Panc1 (cell line): ENCODE data around the gene KLK12. TPM values are rescaled to one million over a fixed set of nuclear protein-coding genes. Genes with fewer than 3 reads are reported as not detected.

Source experiments
- ATAC-seq: fragments of 200-7000 bp; cut with Tn5 transposase; 2 replicates; pipeline ENCODE4 v1.9.1; 2020; ENCODE audit warnings: mild to moderate bottlenecking, moderate library complexity
- BruUV-seq: library from RNA; stranded (reverse); fragments of 400-500 nt; replicated peaks from 2 replicates; lab custom pipeline; 2021; lab: Mats Ljungman, UMichigan
- CTCF ChIA-PET: fragments of 300-600 bp; sonication (Branson Sonifier 250); formaldehyde crosslinking; loops from one replicate; lab custom pipeline; 2022; ENCODE audit warnings: antibody characterized with exemption; lab: Charles Lee
- POLR2A ChIA-PET: fragments of 300-600 bp; sonication (Branson Sonifier 250); formaldehyde crosslinking; loops from one replicate; lab custom pipeline; 2022; ENCODE audit warnings: antibody characterized with exemption; lab: Charles Lee
- DNase-seq: peaks from one replicate; pipeline ENCODE4 v3.0.0-alpha.2; 2010; ENCODE audit warnings: low read depth, low spot score
- H3K27ac ChIP-seq: 2 replicates; pipeline ENCODE4 v1.5.1; 2011; ENCODE audit warnings: mild to moderate bottlenecking, low read length, inconsistent platforms
- H3K27me3 ChIP-seq: fragments of 200-500 bp; sonication (Bioruptor generic); 2 replicates; pipeline ENCODE4 v1.6.0; 2014; ENCODE audit warnings: low read length, inconsistent platforms; ENCODE audit not compliant: control insufficient read depth, insufficient read depth
- H3K36me3 ChIP-seq: fragments of 200-500 bp; sonication (Bioruptor generic); 2 replicates; pipeline ENCODE4 v1.5.1; 2014; ENCODE audit warnings: inconsistent platforms, mild to moderate bottlenecking, low read length, moderate library complexity; ENCODE audit not compliant: control insufficient read depth, insufficient read depth
- H3K4me1 ChIP-seq: 2 replicates; pipeline ENCODE4 v1.5.1; 2011; ENCODE audit warnings: inconsistent platforms, mild to moderate bottlenecking, low read length, moderate library complexity; ENCODE audit not compliant: control insufficient read depth, insufficient read depth
- H3K4me3 ChIP-seq, 2 experiments: 2 replicates each; pipeline ENCODE4 v1.5.1; 2011 to 2012; ENCODE audit warnings: low read depth in 2 of 2, low read length in 2 of 2, mild to moderate bottlenecking in 2 of 2, inconsistent platforms in 1 of 2, moderate library complexity in 1 of 2
- H3K9me3 ChIP-seq: fragments of 200-500 bp; sonication (Bioruptor generic); 2 replicates; pipeline ENCODE4 v1.5.1; 2014; ENCODE audit warnings: low read depth, mild to moderate bottlenecking, inconsistent platforms, low read length, moderate library complexity; ENCODE audit not compliant: control insufficient read depth, insufficient read depth
- CTCF ChIP-seq: fragments of 450-650 bp; IDR thresholded peaks from 2 replicates; pipeline ENCODE4 v1.5.1; 2017; ENCODE audit warnings: mild to moderate bottlenecking
- POLR2AphosphoS5 ChIP-seq: IDR thresholded peaks from 2 replicates; pipeline ENCODE4 v1.6.1; 2012; ENCODE audit warnings: mild to moderate bottlenecking, low read depth, low read length, moderate library complexity
- REST ChIP-seq, 2 experiments: IDR thresholded peaks; 2 replicates each; pipeline ENCODE4 v1.6.1; 2011 to 2012; ENCODE audit warnings: low read depth in 2 of 2, control low read depth in 1 of 2, low read length in 1 of 2, mild to moderate bottlenecking in 1 of 2, moderate library complexity in 1 of 2; ENCODE audit not compliant: insufficient read depth in 1 of 2
- SIN3A ChIP-seq: IDR thresholded peaks from 2 replicates; pipeline ENCODE4 v1.6.1; 2012; ENCODE audit warnings: low read depth, mild to moderate bottlenecking, low read length, moderate library complexity, borderline replicate concordance; ENCODE audit not compliant: insufficient read depth
- TCF7L2 ChIP-seq: IDR thresholded peaks from 2 replicates; pipeline ENCODE4 v1.6.1; 2011; ENCODE audit warnings: mild to moderate bottlenecking, low read depth, low read length, inconsistent platforms
- in situ Hi-C: cut with HindIII; loops from 2 replicates; pipeline ENCODE4 v1.10.0; 2016; ENCODE audit warnings: low sequenced_read_pairs, low pct_unique_long_range_greater_than_20kb
- intact Hi-C: fragments of 100-400 bp; cut with micrococcal nuclease; formaldehyde crosslinking; loops from one replicate; pipeline ENCODE4 v1.10.0; 2022; ENCODE audit not compliant: unreplicated experiment
- total RNA-seq: library from RNA; stranded (reverse); gene quantifications from one replicate; pipeline ENCODE4 v1.2.1, GENCODE V29; 2021; ENCODE audit not compliant: unreplicated experiment

The KLK12 gene
- total RNA-seq, 1 experiment from 2014 or later = not detected

GRCh38 chr19:51078104-51078503 is 43.3 kb upstream of the KLK12 start:
- BruUV-seq = no TSS peak
- Histone ChIP-seq H3K4me3 (no peak overlapping the region), H3K4me1 (no peaks in the 10 kb centered on the region), H3K9me3 (0 out of 2 replicates have a peak, but pooled peaks cover 4% of the 10 kb centered on the region), H3K27me3 (no peaks in the 10 kb centered on the region), H3K27ac (no peak overlapping the region), H3K36me3 (no peaks in the 10 kb centered on the region)
- no peak for DNase-seq
- 0 out of 2 replicates have a peak, but pooled peaks have one; percentile 51 for ATAC-seq
- CTCF ChIA-PET = interaction anchor here (0.6 kb wide), 1 partner anchor 10 kb away, joined by 4 read pairs; no protein-coding TSS in a partner anchor
- intact Hi-C loops (no loop called here), in situ Hi-C loops (no loop called here)
- TF ChIP-seq SIN3A = no peak
- TF ChIP-seq CTCF = no peak
- TF ChIP-seq TCF7L2 = no peak
- TF ChIP-seq POLR2AphosphoS5 = no peak
- TF ChIP-seq REST (IDR thresholded peaks at IDR 0.05; ENCODE audit: insufficient read depth in 1 of 2, low read depth in 2 of 2, low read length in 1 of 2) = no peak
- POLR2A ChIA-PET = no interaction called here

GRCh38 chr19:51076631-51077213 is 41.9 kb upstream of the KLK12 start:
- no peak for TF ChIP-seq SIN3A
- no peak for TF ChIP-seq CTCF
- no peak for TF ChIP-seq POLR2AphosphoS5
- no peak for TF ChIP-seq REST (IDR thresholded peaks at IDR 0.05; ENCODE audit: insufficient read depth in 1 of 2, low read depth in 2 of 2, low read length in 1 of 2)
- no peak for TF ChIP-seq TCF7L2
- Histone ChIP-seq H3K4me3 (no peak overlapping the region), H3K9me3 (0 out of 2 replicates have a peak, but pooled peaks cover 4% of the 10 kb centered on the region), H3K27me3 (no peaks in the 10 kb centered on the region), H3K36me3 (no peaks in the 10 kb centered on the region), H3K27ac (no peak overlapping the region), H3K4me1 (no peaks in the 10 kb centered on the region)
- no TSS peak for BruUV-seq
- ChIA-PET CTCF (no interaction called here), POLR2A (no interaction called here)
- in situ Hi-C loops = no loop called here
- intact Hi-C loops = no loop called here
- ATAC-seq (no peak), DNase-seq (no peak)
